Liver (tissue), 3 donors: ENCODE results near the gene ANAPC13.

Experiments used
- GABPA ChIP-seq, 2 donors: IDR thresholded peaks in 1 of 2; conservative IDR thresholded peaks in 1 of 2; 2 replicates each; pipeline ENCODE4 v1.6.1; 2016; ENCODE audit warnings: antibody characterized with exemption in 2 of 2, mild to moderate bottlenecking in 1 of 2, moderate library complexity in 1 of 2
- JUND ChIP-seq, 2 donors: IDR thresholded peaks; 2 replicates each; pipeline ENCODE4 v1.6.1; 2016; ENCODE audit warnings: antibody characterized with exemption in 2 of 2
- RAD21 ChIP-seq, 2 donors: IDR thresholded peaks; 2 replicates each; pipeline ENCODE4 v1.6.1; 2016; ENCODE audit warnings: antibody characterized with exemption in 2 of 2, mild to moderate bottlenecking in 2 of 2
- SP1 ChIP-seq: IDR thresholded peaks from 2 replicates; pipeline ENCODE4 v1.6.1; 2018; ENCODE audit warnings: antibody characterized with exemption, mild to moderate bottlenecking
- TAF1 ChIP-seq: conservative IDR thresholded peaks from 2 replicates; pipeline ENCODE4 v1.6.1; 2016; ENCODE audit warnings: antibody characterized with exemption, mild to moderate bottlenecking
- TF ChIP-seq, protein P1 (sequence below): fragments of 150-350 bp; IDR thresholded peaks from 2 replicates; pipeline ENCODE4 v1.5.1; 2017; ENCODE audit warnings: improper control_type of control experiment, low read depth, low read length; ENCODE audit not compliant: missing input control
- TF ChIP-seq, protein P2 (sequence below): IDR thresholded peaks from 2 replicates; pipeline ENCODE4 v1.6.1; 2016; ENCODE audit warnings: antibody characterized with exemption
- TF ChIP-seq, protein P3 (sequence below): IDR thresholded peaks from 2 replicates; pipeline ENCODE4 v1.6.1; 2016; ENCODE audit warnings: antibody characterized with exemption, mild to moderate bottlenecking
- donor health status: healthy.
- donor health status: healthy.

DNA sequence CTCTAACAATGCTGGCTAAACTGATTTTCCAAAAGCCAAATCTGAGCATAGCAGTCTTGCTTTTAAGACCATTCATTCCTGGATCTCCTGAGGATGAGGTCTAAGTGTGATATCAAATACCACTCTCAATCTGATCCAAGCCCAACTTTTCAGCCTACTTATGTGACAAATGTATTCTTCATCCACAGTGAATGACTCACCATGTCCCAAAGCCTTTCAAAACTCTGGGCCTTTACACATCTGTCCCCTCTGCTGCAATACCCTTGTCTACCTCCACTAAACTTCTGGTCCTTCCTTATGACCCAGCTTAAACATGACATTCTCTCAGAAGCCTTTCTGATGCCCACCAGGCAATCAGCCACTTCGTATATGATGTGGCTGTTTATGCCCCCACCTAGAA lies 4.6 kb downstream of the ANAPC13 start:
- TF ChIP-seq, protein P1, sequence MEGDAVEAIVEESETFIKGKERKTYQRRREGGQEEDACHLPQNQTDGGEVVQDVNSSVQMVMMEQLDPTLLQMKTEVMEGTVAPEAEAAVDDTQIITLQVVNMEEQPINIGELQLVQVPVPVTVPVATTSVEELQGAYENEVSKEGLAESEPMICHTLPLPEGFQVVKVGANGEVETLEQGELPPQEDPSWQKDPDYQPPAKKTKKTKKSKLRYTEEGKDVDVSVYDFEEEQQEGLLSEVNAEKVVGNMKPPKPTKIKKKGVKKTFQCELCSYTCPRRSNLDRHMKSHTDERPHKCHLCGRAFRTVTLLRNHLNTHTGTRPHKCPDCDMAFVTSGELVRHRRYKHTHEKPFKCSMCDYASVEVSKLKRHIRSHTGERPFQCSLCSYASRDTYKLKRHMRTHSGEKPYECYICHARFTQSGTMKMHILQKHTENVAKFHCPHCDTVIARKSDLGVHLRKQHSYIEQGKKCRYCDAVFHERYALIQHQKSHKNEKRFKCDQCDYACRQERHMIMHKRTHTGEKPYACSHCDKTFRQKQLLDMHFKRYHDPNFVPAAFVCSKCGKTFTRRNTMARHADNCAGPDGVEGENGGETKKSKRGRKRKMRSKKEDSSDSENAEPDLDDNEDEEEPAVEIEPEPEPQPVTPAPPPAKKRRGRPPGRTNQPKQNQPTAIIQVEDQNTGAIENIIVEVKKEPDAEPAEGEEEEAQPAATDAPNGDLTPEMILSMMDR, result no peak
- TF ChIP-seq JUND (IDR thresholded peaks at IDR 0.05) (no peak), GABPA (IDR thresholded peaks at IDR 0.05 in 1 of 2, conservative IDR thresholded peaks at IDR 0.05 in 1 of 2) (no peak), SP1 (no peak), TAF1 (no peak), RAD21 (IDR thresholded peaks at IDR 0.05) (no peak)
- TF ChIP-seq, protein P2, sequence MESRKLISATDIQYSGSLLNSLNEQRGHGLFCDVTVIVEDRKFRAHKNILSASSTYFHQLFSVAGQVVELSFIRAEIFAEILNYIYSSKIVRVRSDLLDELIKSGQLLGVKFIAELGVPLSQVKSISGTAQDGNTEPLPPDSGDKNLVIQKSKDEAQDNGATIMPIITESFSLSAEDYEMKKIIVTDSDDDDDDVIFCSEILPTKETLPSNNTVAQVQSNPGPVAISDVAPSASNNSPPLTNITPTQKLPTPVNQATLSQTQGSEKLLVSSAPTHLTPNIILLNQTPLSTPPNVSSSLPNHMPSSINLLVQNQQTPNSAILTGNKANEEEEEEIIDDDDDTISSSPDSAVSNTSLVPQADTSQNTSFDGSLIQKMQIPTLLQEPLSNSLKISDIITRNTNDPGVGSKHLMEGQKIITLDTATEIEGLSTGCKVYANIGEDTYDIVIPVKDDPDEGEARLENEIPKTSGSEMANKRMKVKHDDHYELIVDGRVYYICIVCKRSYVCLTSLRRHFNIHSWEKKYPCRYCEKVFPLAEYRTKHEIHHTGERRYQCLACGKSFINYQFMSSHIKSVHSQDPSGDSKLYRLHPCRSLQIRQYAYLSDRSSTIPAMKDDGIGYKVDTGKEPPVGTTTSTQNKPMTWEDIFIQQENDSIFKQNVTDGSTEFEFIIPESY, result no peak
- TF ChIP-seq, protein P3, sequence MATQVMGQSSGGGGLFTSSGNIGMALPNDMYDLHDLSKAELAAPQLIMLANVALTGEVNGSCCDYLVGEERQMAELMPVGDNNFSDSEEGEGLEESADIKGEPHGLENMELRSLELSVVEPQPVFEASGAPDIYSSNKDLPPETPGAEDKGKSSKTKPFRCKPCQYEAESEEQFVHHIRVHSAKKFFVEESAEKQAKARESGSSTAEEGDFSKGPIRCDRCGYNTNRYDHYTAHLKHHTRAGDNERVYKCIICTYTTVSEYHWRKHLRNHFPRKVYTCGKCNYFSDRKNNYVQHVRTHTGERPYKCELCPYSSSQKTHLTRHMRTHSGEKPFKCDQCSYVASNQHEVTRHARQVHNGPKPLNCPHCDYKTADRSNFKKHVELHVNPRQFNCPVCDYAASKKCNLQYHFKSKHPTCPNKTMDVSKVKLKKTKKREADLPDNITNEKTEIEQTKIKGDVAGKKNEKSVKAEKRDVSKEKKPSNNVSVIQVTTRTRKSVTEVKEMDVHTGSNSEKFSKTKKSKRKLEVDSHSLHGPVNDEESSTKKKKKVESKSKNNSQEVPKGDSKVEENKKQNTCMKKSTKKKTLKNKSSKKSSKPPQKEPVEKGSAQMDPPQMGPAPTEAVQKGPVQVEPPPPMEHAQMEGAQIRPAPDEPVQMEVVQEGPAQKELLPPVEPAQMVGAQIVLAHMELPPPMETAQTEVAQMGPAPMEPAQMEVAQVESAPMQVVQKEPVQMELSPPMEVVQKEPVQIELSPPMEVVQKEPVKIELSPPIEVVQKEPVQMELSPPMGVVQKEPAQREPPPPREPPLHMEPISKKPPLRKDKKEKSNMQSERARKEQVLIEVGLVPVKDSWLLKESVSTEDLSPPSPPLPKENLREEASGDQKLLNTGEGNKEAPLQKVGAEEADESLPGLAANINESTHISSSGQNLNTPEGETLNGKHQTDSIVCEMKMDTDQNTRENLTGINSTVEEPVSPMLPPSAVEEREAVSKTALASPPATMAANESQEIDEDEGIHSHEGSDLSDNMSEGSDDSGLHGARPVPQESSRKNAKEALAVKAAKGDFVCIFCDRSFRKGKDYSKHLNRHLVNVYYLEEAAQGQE, result no peak
